MCF 10A (cell line): ENCODE data around the gene PTPN5. TPM values are rescaled to one million over a fixed set of nuclear protein-coding genes. Genes with fewer than 3 reads are reported as not detected.

ENCODE experiments used
- BruUV-seq: library from RNA; stranded (reverse); fragments of 400-500 nt; replicated peaks from 2 replicates; lab custom pipeline; 2021; lab: Mats Ljungman, UMichigan
- CTCF ChIA-PET: fragments of 300-600 bp; sonication (Branson Sonifier 250); formaldehyde crosslinking; extraction: SDS; loops from one replicate; lab custom pipeline; 2021; ENCODE audit warnings: antibody characterized with exemption, inconsistent platforms; lab: Yijun Ruan, JAX
- POLR2A ChIA-PET: fragments of 300-600, 350-650 bp; sonication (Branson Sonifier 250); formaldehyde crosslinking; extraction: SDS; loops from one replicate; lab custom pipeline; 2020; ENCODE audit warnings: antibody characterized with exemption, inconsistent platforms; lab: Yijun Ruan, JAX
- DNase-seq: peaks from one replicate; pipeline ENCODE4 v3.0.0-alpha.2; 2018; ENCODE audit not compliant: unreplicated experiment
- H3K27ac Mint-ChIP-seq: one replicate; pipeline ENCODE4 v1.8.0; 2022; ENCODE audit warnings: mild to moderate bottlenecking, low read depth, mixed read lengths; ENCODE audit not compliant: unreplicated experiment
- H3K27me3 Mint-ChIP-seq: one replicate; pipeline ENCODE4 v1.8.0; 2022; ENCODE audit warnings: mixed read lengths; ENCODE audit not compliant: insufficient read depth, unreplicated experiment
- H3K36me3 Mint-ChIP-seq: one replicate; pipeline ENCODE4 v1.8.0; 2022; ENCODE audit warnings: mild to moderate bottlenecking, moderate library complexity, mixed read lengths; ENCODE audit not compliant: insufficient read depth, unreplicated experiment
- H3K4me1 Mint-ChIP-seq: one replicate; pipeline ENCODE4 v1.8.0; 2022; ENCODE audit warnings: mixed read lengths; ENCODE audit not compliant: insufficient read depth, unreplicated experiment
- H3K4me3 Mint-ChIP-seq: one replicate; pipeline ENCODE4 v1.8.0; 2022; ENCODE audit warnings: mild to moderate bottlenecking, moderate library complexity, mixed read lengths; ENCODE audit not compliant: unreplicated experiment
- H3K9me3 Mint-ChIP-seq: one replicate; pipeline ENCODE4 v1.8.0; 2022; ENCODE audit warnings: mixed read lengths; ENCODE audit not compliant: unreplicated experiment
- CTCF ChIP-seq: fragments of 200-600 bp; IDR thresholded peaks from one replicate; pipeline ENCODE4 v1.8.0; 2022; ENCODE audit warnings: antibody characterized with exemption, mild to moderate bottlenecking; ENCODE audit not compliant: unreplicated experiment
- intact Hi-C: fragments of 100-400 bp; cut with micrococcal nuclease; formaldehyde crosslinking; loops from 2 replicates; pipeline ENCODE4 v1.14.1; 2022
- total RNA-seq: library from RNA; stranded (reverse); gene quantifications from 2 replicates; pipeline ENCODE4 v1.2.3, GENCODE V29; 2022

PTPN5 gene
- total RNA-seq, 1 experiment from 2014 or later, result not detected

GRCh38 chr11:18794956-18795355 lies 3.4 kb upstream of the PTPN5 start:
- H3K9me3 Mint-ChIP-seq, result no peaks in the 10 kb centered on the region
- no peak for TF ChIP-seq CTCF
- no peak for DNase-seq
- no peaks in the 10 kb centered on the region for H3K4me1 Mint-ChIP-seq
- ChIA-PET POLR2A (interaction anchor here (0.6 kb wide), 1 partner anchor 83 kb away, joined by 3 read pairs; no protein-coding TSS in a partner anchor), CTCF (interaction anchor here (3.4 kb wide), 1 partner anchor 20 kb away, joined by 11 read pairs; no protein-coding TSS in a partner anchor)
- intact Hi-C loops, result no loop called here
- no peak overlapping the region for H3K27ac Mint-ChIP-seq
- no peak overlapping the region for H3K4me3 Mint-ChIP-seq
- H3K27me3 Mint-ChIP-seq, result peaks cover 61% of the 10 kb centered on the region
- no TSS peak for BruUV-seq
- H3K36me3 Mint-ChIP-seq, result no peaks in the 10 kb centered on the region

GRCh38 chr11:18792827-18793226 lies 1.2 kb upstream of the PTPN5 start:
- H3K4me1 Mint-ChIP-seq, result no peaks in the 10 kb centered on the region
- CTCF ChIA-PET, result interaction anchor here (1.1 to 3.4 kb wide), 3 partner anchors 10 to 60 kb away, joined by 5 to 11 read pairs (median 10); no protein-coding TSS in a partner anchor
- DNase-seq, result no peak
- intact Hi-C loops, result no loop called here
- H3K27me3 Mint-ChIP-seq, result peaks cover 76% of the 10 kb centered on the region
- POLR2A ChIA-PET, result no interaction called here
- H3K36me3 Mint-ChIP-seq, result no peaks in the 10 kb centered on the region
- TF ChIP-seq CTCF, result no peak
- H3K4me3 Mint-ChIP-seq, result no peak overlapping the region
- BruUV-seq, result no TSS peak
- no peaks in the 10 kb centered on the region for H3K9me3 Mint-ChIP-seq
- no peak overlapping the region for H3K27ac Mint-ChIP-seq

DNA sequence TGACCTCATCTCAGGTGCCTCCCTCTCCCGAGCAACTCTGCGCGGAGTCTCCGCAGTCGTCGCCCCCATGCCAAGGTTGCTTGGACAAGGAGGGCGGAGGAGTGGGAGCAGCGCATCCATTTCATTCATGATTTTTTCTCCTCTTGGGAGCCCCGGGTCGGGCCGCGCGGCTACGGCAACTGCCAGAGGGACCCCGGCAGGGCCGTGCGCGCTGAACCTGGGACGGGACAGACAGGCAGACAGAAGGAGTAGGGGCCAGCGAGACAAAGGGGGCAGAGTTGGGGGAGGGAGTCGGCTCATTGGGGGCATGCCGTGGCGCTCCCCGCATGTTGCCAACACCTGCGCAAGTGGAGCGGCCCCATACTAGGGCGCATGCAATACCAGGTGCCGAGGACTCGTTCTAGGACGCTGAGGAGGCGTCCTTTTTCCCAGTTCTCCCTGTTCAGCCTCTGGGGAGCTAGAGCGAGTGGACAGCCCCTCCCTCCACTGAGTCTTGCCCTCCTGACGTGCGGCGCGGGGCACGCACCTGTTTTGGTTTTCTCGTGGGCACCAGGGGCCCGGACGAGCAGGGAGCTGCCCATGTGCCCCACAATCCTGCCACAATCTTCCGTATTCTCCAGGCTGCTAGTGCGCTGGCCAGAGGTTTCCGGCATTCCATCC lies 501 bp upstream of the PTPN5 start:
- intact Hi-C loops, result no loop called here
- no peaks in the 10 kb centered on the region for H3K9me3 Mint-ChIP-seq
- TF ChIP-seq CTCF, result no peak
- H3K36me3 Mint-ChIP-seq, result no peaks in the 10 kb centered on the region
- peaks cover 76% of the 10 kb centered on the region for H3K27me3 Mint-ChIP-seq
- POLR2A ChIA-PET, result no interaction called here
- no peak overlapping the region for H3K4me3 Mint-ChIP-seq
- no TSS peak for BruUV-seq
- CTCF ChIA-PET, result interaction anchor here (1.1 to 3.4 kb wide), 2 partner anchors 17 to 61 kb away, joined by 5 to 11 read pairs; no protein-coding TSS in a partner anchor
- no peak overlapping the region for H3K27ac Mint-ChIP-seq
- no peaks in the 10 kb centered on the region for H3K4me1 Mint-ChIP-seq
- DNase-seq, result no peak

GRCh38 chr11:18790883-18791206 lies 753 bp downstream of the PTPN5 start:
- no peaks in the 10 kb centered on the region for H3K9me3 Mint-ChIP-seq
- intact Hi-C loops, result no loop called here
- no peaks in the 10 kb centered on the region for H3K36me3 Mint-ChIP-seq
- no TSS peak for BruUV-seq
- ChIA-PET CTCF (no interaction called here), POLR2A (no interaction called here)
- H3K27ac Mint-ChIP-seq, result no peak overlapping the region
- H3K4me3 Mint-ChIP-seq, result no peak overlapping the region
- DNase-seq, result no peak
- TF ChIP-seq CTCF, result no peak
- H3K4me1 Mint-ChIP-seq, result no peaks in the 10 kb centered on the region
- H3K27me3 Mint-ChIP-seq, result peaks cover 74% of the 10 kb centered on the region
